ENCODE results near the gene SS18L1. TPM values are rescaled to one million over a fixed set of nuclear protein-coding genes. Genes with fewer than 3 reads are reported as not detected.

SS18L1 gene
- total and polyA plus RNA-seq, 10 of the 15 experiments (the other 5 are each of a cell fraction or from before 2014, with no cell fraction given), result 1.8 to 20.0 (median 6.6) TPM

GRCh38 chr20:62210496-62210855 lies 66.9 kb downstream of the SS18L1 start (continued):
- TF ChIP-seq NR2F1 (conservative IDR thresholded peaks at IDR 0.05), result no peak
- TF ChIP-seq RBBP5 (conservative IDR thresholded peaks at IDR 0.05), result no peak

GRCh38 chr20:62211216-62211615 lies 67.6 kb downstream of the SS18L1 start:
- CTCF ChIA-PET, result no interaction called here
- in situ Hi-C loops (cut with MboI) (no loop called here), intact Hi-C loops (cut with micrococcal nuclease; ENCODE audit: unreplicated experiment) (no loop called here)
- no peaks in the 10 kb centered on the region for H3K36me3 ChIP-seq (ENCODE audit: control insufficient read depth in 2 of 2, insufficient read depth in 2 of 2, low read length in 1 of 2)
- no peak overlapping the region for H3K27ac ChIP-seq (ENCODE audit: control insufficient read depth, insufficient read depth)
- BruUV-seq (replicated peaks), result no TSS peak
- H3K4me3 ChIP-seq, result no peak overlapping the region
- no peaks in the 10 kb centered on the region for H4K20me1 ChIP-seq (ENCODE audit: control insufficient read depth, insufficient read depth)
- no peaks in the 10 kb centered on the region for H3K79me2 ChIP-seq (ENCODE audit: control insufficient read depth, insufficient read depth, low read length)
- WGBS (ENCODE audit: insufficient coverage, insufficient replicate concordance, low lambda C conversion rate, missing lambda C conversion rate), result 50% methylated on average over 8 of the region's 8 CpGs
- H3K9ac ChIP-seq (ENCODE audit: control insufficient read depth, insufficient read depth, low read length), result no peak overlapping the region
- H3K4me2 ChIP-seq (ENCODE audit: control insufficient read depth, insufficient read depth), result no peak overlapping the region
- no peak for TF ChIP-seq MLLT1 (IDR thresholded peaks at IDR 0.05)
- TF ChIP-seq POLR2AphosphoS2 (IDR thresholded peaks at IDR 0.05; ENCODE audit: low read depth, low read length), result no peak
- RAD21 ChIA-PET (ENCODE audit: unreplicated experiment), result no interaction called here
- no peak for DNase-seq (ENCODE audit: low read depth, low spot score)
- SMC1A ChIA-PET (ENCODE audit: uncharacterized antibody, unreplicated experiment), result no interaction called here
- no peaks in the 10 kb centered on the region for H3K4me1 ChIP-seq (ENCODE audit: control insufficient read depth, insufficient read depth, low read length)
- no peaks in the 10 kb centered on the region for H3K9me3 ChIP-seq (replicated peaks; ENCODE audit: control insufficient read depth, insufficient read depth, low read length)
- POLR2A ChIA-PET, result no interaction called here
- H3K27me3 ChIP-seq (replicated peaks in 1 of 2; ENCODE audit: control insufficient read depth in 2 of 2, insufficient read depth in 2 of 2, low read length in 1 of 2), result no peaks in the 10 kb centered on the region
- FAIRE-seq, result no peak
- no peak for ATAC-seq
- H2AFZ ChIP-seq (ENCODE audit: control insufficient read depth, low read depth, low read length), result no peak overlapping the region

GRCh38 chr20:62211769-62212288 lies 68.3 kb downstream of the SS18L1 start:
- Histone ChIP-seq H3K79me2 (ENCODE audit: control insufficient read depth, insufficient read depth, low read length) (no peaks in the 10 kb centered on the region), H4K20me1 (ENCODE audit: control insufficient read depth, insufficient read depth) (no peaks in the 10 kb centered on the region), H3K4me3 (no peak overlapping the region), H3K27ac (ENCODE audit: control insufficient read depth, insufficient read depth) (no peak overlapping the region), H3K9me3 (replicated peaks; ENCODE audit: control insufficient read depth, insufficient read depth, low read length) (no peaks in the 10 kb centered on the region), H3K9ac (ENCODE audit: control insufficient read depth, insufficient read depth, low read length) (no peak overlapping the region), H2AFZ (ENCODE audit: control insufficient read depth, low read depth, low read length) (no peak overlapping the region), H3K27me3 (replicated peaks in 1 of 2; ENCODE audit: control insufficient read depth in 2 of 2, insufficient read depth in 2 of 2, low read length in 1 of 2) (no peaks in the 10 kb centered on the region), H3K36me3 (ENCODE audit: control insufficient read depth in 2 of 2, insufficient read depth in 2 of 2, low read length in 1 of 2) (no peaks in the 10 kb centered on the region), H3K4me2 (ENCODE audit: control insufficient read depth, insufficient read depth) (no peak overlapping the region), H3K4me1 (ENCODE audit: control insufficient read depth, insufficient read depth, low read length) (no peaks in the 10 kb centered on the region)
- TF ChIP-seq NKRF (conservative IDR thresholded peaks at IDR 0.05), result no peak
- no peak for TF ChIP-seq ZNF622 (IDR thresholded peaks at IDR 0.05)
- TF ChIP-seq BCL11A (IDR thresholded peaks at IDR 0.05; ENCODE audit: low read depth, low read length), result no peak
- no peak for TF ChIP-seq CBFB (IDR thresholded peaks at IDR 0.05; ENCODE audit: low read depth)
- TF ChIP-seq ZNF24 (IDR thresholded peaks at IDR 0.05), result no peak
- no peak for TF ChIP-seq GABPA (IDR thresholded peaks at IDR 0.05; ENCODE audit: low read depth)
- in situ Hi-C loops (cut with MboI) (no loop called here), intact Hi-C loops (cut with micrococcal nuclease; ENCODE audit: unreplicated experiment) (no loop called here)
- DNase-seq (ENCODE audit: low read depth, low spot score) (no peak), FAIRE-seq (no peak), ATAC-seq (no peak)
- 39% methylated on average over 9 of the region's 9 CpGs for WGBS (ENCODE audit: insufficient coverage, insufficient replicate concordance, low lambda C conversion rate, missing lambda C conversion rate)
- CTCF ChIA-PET, result no interaction called here
- RAD21 ChIA-PET (ENCODE audit: unreplicated experiment), result no interaction called here
- POLR2A ChIA-PET, result no interaction called here
- SMC1A ChIA-PET (ENCODE audit: uncharacterized antibody, unreplicated experiment), result no interaction called here
- BruUV-seq (replicated peaks), result no TSS peak
